Ecto neural progenitor cell (in vitro differentiated cells): ENCODE measurements around the gene PRAMEF6.
"Not testable (repeated sequence)": the region's sequence is repeated elsewhere in the genome, so short reads cannot be mapped to it uniquely, and the experiment has no call there.

Source experiments
- DNase-seq: peaks from one replicate; pipeline ENCODE4 v3.0.0-alpha.2; 2018; ENCODE audit warnings: low spot score

The PRAMEF6 gene

DNA sequence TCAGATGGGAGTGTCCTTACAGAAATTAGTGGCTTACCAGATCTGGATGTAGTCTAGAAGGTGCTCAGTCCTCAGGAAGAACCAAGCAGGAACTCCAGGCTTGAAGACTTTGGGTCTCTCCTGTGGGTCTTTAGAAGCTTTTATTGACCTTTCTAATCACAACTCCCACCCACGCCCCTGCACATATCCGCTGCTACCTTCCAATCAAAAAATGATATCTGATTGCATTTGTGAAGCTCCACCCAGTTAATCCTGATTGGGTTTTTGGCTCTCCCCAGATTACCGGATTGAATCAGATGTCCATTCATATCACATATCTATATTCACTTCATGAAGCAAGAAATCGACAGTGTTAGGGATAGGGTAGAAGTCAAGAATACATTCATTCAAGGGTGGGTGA is at the start of gene PRAMEF6:
TSS of gene PRAMEF6 (minus strand) at position 101 of the 400 bp plus-strand sequence. CDS start 5,062 bp downstream, outside the sequence.
- DNase-seq: not testable (repeated sequence)

DNA sequence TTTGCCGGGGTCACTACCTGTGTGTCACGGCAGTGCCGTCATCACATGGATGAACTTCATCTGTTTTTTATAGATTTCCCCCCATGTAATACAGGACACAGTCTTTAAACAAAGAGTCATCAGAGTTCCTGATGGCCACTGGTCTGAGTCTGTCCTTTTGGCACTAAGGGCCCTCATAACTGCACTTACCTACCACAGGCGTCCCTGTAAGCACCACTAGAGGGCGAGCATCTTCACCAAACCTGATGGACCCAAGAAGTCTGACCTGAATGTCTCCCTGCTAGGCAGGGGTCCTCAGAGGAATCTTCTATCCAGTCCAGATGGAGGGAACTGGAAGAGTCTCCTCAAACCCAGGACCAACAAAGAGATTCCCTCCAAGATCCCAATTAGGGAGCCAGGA is 23.0 kb downstream of the PRAMEF6 start:
- not testable (repeated sequence) for DNase-seq

DNA sequence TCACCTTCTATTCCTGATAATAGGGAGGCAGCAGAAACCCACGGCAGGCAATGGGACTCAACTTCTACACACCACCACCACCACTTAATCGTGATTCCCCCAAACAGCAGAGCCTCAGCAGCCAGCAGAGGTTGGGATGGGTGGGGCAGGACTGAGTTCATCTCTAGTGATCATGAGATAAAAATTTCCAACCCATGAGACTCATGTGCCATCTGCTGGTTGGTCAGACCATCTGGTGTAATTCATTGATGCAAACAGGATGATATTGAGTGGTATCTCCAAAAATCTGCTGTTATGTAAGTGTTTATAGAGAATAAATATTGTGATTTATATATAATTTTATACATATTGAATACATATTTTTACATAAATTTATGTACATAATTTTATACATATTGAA is 25.6 kb downstream of the PRAMEF6 start:
- DNase-seq: not testable (repeated sequence)

DNA sequence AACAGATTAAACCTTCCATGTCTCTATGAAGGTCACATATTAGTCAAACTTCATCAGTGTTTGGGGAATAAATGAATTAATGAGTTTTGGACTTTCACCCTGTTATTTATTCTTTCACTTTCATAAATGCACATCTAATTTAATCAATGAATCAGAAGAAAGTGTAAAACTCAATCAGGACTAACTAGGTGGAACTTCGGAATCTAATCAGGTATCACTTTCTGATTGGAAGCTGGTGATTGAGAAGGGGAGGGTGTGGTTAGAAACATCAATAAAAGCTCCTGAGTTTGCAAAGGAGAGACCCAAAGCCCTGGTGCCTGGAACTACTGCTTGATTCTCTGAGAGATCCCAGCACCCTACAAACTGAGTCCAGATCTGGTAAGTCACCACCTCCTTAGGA is 31.1 kb downstream of the PRAMEF6 start, which contains the start of gene PRAMEF7:
TSS of gene PRAMEF7 (plus strand) at position 301 of the 400 bp plus-strand sequence. CDS start 1,083 bp downstream, outside the sequence.
- not testable (repeated sequence) for DNase-seq

DNA sequence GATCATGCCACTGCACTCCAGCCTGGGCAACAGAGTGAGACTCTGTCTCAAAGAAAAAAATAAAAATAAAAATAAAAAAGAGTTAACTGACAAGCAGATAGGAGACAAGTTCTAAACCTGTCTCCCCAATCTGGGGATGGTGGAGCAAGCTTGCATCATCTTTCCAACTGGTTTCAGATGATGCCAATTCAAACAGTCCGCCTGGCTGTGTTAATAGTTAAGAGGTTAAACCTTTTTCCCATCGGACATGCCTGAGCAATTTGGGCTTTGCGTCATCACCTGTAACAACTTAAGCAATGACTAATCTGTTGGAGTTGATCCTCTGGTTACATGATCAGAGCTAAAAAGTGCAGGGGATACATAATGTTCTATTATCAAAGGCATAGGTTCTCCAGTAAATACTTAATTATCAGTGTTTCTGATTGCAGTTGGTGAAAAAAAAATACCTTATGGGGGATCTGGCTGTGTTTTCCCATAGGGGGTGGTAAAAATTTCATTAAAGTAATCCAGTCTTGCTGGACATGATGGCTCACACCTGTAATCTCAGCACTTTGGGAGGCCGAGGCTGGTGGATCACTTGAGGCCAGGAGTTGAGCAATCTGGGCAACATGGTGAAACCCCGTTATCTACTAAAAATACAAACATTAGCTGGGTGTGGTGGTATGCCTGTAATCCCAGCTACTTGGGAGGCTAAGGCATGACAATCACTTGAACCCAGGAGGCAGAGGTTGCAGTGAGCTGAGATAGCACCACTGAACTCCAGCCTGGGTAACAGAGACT is 43.4 kb downstream of the PRAMEF6 start:
- DNase-seq: not testable (repeated sequence)

DNA sequence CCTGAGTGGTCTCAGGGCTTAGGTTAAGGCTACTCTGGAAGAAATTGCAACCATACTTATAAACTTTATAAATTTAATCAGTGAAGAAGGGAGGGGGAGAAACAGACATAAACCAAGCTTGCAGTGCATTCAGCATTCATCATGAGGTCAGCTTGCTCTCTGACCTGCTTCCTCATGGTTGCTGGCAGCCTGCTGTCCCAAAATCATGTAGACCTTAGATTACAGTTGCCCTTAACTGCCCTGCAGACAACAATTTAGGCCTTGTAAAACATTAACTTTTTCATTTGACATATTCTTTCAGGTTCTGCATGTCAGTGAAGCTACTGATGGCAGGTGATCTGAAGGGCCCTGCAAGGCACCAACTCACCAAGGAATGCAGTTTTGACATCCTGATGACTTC is 48.2 kb downstream of the PRAMEF6 start:
- DNase-seq: not testable (repeated sequence)

DNA sequence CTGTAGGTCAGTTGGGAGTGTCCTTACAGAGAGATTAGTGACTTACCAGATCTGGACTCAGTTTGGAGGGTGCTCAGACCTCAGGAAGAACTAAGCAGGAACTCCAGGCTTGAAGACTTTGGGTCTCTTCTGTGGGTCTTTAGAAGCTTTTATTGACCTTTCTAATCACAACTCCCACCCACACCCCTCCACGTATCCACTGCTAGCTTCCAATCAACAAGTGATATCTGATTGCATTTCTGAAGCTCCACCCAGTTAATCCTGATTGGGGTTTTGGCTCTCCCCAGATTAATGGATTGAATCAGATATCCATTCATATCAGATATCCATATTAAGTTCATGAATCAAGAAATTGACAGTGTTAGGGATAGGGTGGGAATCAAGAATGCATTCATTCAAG is 49.2 kb downstream of the PRAMEF6 start, which contains the start of gene PRAMEF10:
TSS of gene PRAMEF10 (minus strand) at position 101 of the 400 bp plus-strand sequence. CDS start 2,423 bp downstream, outside the sequence.
- not testable (repeated sequence) for DNase-seq
